Omental fat pad (tissue), 4 donors: ENCODE data around the gene TTPAL. TPM values are rescaled to one million over a fixed set of nuclear protein-coding genes. Genes with fewer than 3 reads are reported as not detected.

Source experiments
- ATAC-seq: fragments of 150-250 bp; one replicate; pipeline ENCODE4 v1.9.1; 2016; ENCODE audit warnings: mild to moderate bottlenecking, moderate library complexity; ENCODE audit not compliant: low FRiP score
- DNase-seq: peaks from one replicate; pipeline ENCODE4 v3.0.0-alpha.2; 2019; ENCODE audit warnings: low spot score
- CTCF ChIP-seq, 3 donors: fragments of 450-650 bp; IDR thresholded peaks; one replicate each; pipeline ENCODE4 v1.5.1; 2016 to 2017; ENCODE audit warnings: antibody characterized with exemption in 3 of 3, mild to moderate bottlenecking in 3 of 3, moderate library complexity in 2 of 3
- total RNA-seq, 4 donors: library from RNA; depleted of rRNA; stranded (reverse); fragments of >200 nt; gene quantifications; one replicate each; pipeline ENCODE4 v1.1.0, GENCODE V29; 2016

Gene TTPAL
- total RNA-seq, 4 donors from 2014 or later = 14.5 to 40.8 (median 23.6) TPM

- DNase-seq (no peak), ATAC-seq (no peak)
- no peak for TF ChIP-seq CTCF (IDR thresholded peaks at IDR 0.05)
Observed at GRCh38 chr20:44433751-44434538, 41.7 kb upstream of the TTPAL start.

GRCh38 chr20:44435630-44436335 lies 39.9 kb upstream of the TTPAL start:
- no peak for DNase-seq
- no peak for ATAC-seq
- TF ChIP-seq CTCF (IDR thresholded peaks at IDR 0.05) = no peak

- DNase-seq (no peak), ATAC-seq (no peak)
- TF ChIP-seq CTCF (IDR thresholded peaks at IDR 0.05) = no peak
Observed at GRCh38 chr20:44436393-44436792, 39.3 kb upstream of the TTPAL start.

DNA sequence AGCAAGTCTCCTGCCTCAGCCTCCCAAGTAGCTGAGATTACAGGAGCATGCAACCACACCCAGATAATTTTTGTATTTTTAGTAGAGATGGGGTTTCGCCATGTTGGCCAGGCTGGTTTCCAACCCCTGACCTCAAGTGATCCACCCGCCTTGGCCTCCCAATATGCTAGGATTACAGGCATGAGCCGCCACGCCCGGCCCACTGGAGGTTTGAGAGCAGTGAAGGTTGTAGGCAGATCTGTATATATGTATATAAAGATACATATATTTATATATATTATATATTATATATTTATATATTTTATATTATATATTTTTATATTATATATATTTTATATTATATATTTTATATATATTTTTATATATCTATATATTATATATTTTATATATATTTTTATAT lies 38.2 kb upstream of the TTPAL start:
- no peak for TF ChIP-seq CTCF (IDR thresholded peaks at IDR 0.05)
- DNase-seq = no peak
- ATAC-seq = no peak

DNA sequence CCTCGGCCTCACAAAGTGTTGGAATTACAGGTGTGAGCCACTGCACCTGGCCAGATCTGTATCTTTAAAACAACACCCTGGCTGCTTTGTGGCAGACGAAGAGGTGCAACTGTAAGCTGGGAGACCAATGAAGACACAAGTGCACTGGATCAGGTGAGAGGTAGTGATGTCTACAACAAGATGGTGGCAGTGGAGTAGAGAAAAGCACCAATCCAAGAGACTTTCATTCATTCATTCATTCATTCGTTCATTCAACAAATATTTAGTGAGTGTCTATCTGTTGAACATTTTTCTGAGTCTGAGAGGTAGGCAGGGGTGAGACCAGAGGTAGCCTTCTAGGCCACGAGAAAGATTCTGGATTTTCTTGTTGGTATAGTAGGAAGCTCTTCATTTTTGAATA lies 36.9 kb upstream of the TTPAL start:
- ATAC-seq (no peak), DNase-seq (no peak)
- no peak for TF ChIP-seq CTCF (IDR thresholded peaks at IDR 0.05)

DNA sequence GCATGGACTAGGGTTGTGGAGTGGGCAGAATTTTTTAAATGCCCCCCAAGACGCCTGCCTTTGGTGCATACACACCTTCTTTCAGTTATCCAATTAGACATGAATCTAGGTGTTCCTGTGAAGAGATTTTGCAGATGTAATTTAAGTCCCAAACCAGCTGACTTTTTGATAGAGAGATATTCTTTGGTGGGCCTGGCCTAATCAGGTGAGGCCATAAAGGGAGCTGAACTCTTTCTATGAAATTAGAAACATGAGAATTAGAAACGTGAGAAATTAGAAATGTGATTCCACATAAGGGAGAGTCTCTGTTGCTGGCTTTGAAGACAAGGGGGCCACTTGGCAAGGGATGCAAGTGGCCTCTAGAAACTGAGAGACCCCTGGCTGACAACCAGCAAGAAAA lies 36.4 kb upstream of the TTPAL start:
- TF ChIP-seq CTCF (IDR thresholded peaks at IDR 0.05) = no peak

More for the DNA sequence above, 36.4 kb upstream of the TTPAL start:
- ATAC-seq (no peak), DNase-seq (no peak)
